HUDEP-2 (cell line): Measurements from ENCODE around the gene NKAIN4.
A peak's percentile ranks its signal among the peaks of the same experiment; 100 is the strongest.

Experiments used
- DNase-seq, 76 experiments: peaks; one replicate each; lab custom pipeline; 2025; ENCODE audit not compliant: unreplicated experiment in 76 of 76; lab: John Stamatoyannopoulos, UW

NKAIN4 gene

DNA sequence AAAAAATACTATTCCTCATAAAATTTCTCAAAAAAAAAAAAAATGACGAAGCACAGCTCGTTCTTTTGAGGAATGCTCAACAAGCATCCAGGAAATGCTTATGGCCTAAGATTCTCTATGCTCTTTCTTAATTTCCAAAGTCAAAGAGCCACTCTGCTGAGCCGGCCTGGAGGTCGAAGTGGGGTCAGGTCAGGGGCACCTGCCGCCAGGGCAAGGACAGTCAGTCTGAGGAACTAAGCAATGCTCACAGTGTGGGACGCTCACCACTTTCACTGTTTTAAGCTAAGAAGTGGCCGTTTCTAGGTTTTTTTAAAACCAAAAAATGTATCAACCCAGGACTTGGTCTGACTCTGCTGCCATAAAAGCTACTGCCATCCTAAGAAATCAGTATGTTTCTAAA is 55.7 kb downstream of the NKAIN4 start:
- no peak for DNase-seq

DNA sequence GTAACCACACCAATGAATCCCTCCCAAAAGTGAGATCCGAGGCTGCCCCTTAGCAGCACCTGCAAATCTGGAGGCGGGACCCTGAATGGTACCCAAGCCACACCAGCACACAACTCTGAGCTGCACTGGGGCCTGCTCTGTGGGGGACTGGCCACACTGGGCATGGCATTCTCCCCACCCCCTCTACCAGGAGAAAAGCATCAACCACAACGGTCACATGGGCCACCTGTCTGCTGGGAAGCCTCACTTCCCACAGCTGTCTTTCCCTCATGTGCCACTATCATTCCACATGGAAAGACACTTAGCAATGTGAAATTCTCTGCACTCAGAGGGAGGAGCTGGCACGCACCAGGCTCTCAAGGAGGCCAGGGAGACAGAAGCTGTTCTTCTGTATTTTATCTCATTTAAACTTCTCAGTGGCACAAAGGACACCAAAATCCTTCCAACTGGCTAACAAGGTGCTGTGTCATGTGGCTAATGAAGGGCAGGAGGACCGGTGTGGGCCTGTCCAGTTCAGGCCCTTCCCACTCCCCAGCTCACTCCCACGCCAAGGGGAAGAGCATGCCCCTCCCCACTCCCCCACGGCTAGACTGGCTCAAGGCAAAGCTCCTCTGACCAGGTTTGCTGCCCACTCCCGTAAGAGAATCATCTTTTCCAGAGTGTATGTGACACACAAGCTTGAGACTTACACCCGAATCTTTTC is 57.3 kb downstream of the NKAIN4 start:
- no peak for DNase-seq

DNA sequence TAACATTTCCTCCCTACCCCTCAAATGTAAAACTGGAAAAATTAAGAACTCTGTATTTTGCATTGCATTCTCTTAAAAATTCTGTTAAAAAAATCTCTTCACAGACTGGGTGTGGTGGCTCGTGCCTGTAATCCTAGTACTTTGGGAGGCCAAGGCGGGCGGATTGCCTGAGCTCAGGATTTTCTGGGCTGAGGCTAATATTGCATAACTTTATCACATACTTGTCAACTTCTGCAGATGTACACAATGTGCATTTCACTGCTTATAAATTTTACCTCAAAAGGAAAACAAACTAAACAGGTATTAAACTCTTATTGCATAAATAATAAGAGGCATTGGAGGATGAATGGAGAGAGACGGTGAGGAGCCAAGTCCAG is 59.5 kb downstream of the NKAIN4 start:
- no peak for DNase-seq

DNA sequence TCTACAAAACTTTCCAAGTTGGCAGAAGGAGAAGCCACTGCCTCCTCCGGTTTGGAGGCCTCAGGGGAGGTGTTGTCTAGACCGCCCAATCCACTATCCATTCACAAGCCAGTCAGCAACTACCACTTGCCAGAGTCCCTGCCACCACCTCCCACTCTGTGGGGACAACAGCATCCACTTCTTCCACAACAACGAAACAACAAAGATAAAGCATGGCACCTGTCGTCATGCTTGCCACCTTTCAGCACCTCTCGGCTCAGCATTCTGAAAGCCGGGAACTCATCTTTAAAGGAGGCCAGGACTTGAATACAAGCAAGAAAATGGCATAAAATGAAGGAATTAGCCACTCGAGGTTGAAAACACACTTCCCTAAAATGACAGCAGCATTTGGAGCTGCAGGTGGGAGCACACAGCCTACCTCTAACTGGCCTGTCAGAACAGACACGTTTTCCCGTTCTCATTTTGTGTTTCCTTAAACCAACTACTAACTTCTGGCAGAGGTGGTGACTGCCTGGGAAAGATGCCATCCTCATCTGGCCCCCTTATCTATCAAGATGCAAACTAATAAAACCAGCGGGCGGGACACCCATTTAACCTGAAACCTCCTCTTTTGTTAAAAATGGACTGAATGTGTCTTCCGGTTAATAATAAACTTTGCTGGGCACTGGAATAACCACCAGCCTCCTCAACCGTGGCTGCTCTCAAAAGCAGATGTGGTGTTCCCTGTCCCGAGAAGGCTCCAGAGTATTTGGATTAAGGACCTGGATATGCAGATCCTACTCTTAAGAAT is 60.1 kb downstream of the NKAIN4 start:
- DNase-seq, result no peak

GRCh38 chr20:63192721-63193120 is 61.5 kb downstream of the NKAIN4 start:
- DNase-seq, result no peak

- peak in 35 of 76 experiments; percentile 5 to 73 (median 24) for DNase-seq
Observed at GRCh38 chr20:63191400-63191799, 62.9 kb downstream of the NKAIN4 start.

DNA sequence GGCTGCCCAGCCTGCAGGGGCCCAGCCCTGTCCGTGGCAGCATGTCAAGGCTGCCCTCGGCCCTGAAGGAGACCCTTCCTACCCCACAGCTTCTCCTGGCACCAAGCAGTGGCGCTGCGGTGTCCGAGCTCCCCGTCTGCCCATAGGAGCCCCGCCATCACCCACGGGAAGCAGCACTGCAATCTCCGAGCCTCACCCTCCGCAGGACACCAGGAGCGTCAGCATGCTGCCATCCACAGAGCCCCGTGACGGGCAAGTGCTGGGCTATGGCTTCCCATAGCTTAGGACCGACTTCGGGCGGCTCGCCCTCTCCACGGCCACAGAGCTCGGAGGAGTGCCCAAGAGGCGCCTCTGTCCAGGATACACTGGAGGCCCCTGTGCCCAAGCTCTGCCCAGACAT is 63.4 kb downstream of the NKAIN4 start:
- no peak for DNase-seq
